Ectodermal cell (in vitro differentiated cells): ENCODE data around the gene RAB30.

Experiments
- H3K27ac ChIP-seq: 2 replicates; pipeline ENCODE4 v1.7.0; 2013; ENCODE audit warnings: mild to moderate bottlenecking, low read depth, low read length; ENCODE audit not compliant: insufficient read depth, poor library complexity, severe bottlenecking
- H3K27me3 ChIP-seq: 2 replicates; pipeline ENCODE4 v1.7.0; 2013; ENCODE audit warnings: mild to moderate bottlenecking, low read length; ENCODE audit not compliant: insufficient read depth, control insufficient read depth, poor library complexity, severe bottlenecking
- H3K36me3 ChIP-seq: one replicate; pipeline ENCODE4 v1.7.0; 2013; ENCODE audit warnings: low read length; ENCODE audit not compliant: control insufficient read depth, insufficient read depth
- H3K4me1 ChIP-seq: one replicate; pipeline ENCODE4 v1.7.0; 2013; ENCODE audit warnings: low read length; ENCODE audit not compliant: control insufficient read depth, insufficient read depth
- H3K4me3 ChIP-seq: 2 replicates; pipeline ENCODE4 v1.7.0; 2013; ENCODE audit warnings: low read depth, low read length, control low read depth; ENCODE audit not compliant: insufficient read depth
- H3K9me3 ChIP-seq: 2 replicates; pipeline ENCODE4 v1.7.0; 2013; ENCODE audit warnings: mild to moderate bottlenecking, low read length, moderate library complexity; ENCODE audit not compliant: control insufficient read depth
- WGBS, 2 experiments: methylation state at CpG; one replicate each; pipeline ENCODE4 v1.1.7; 2013; ENCODE audit warnings: missing lambda C conversion rate in 2 of 2; 5-methylcytosine and 5-hydroxymethylcytosine counted together

RAB30 gene

DNA sequence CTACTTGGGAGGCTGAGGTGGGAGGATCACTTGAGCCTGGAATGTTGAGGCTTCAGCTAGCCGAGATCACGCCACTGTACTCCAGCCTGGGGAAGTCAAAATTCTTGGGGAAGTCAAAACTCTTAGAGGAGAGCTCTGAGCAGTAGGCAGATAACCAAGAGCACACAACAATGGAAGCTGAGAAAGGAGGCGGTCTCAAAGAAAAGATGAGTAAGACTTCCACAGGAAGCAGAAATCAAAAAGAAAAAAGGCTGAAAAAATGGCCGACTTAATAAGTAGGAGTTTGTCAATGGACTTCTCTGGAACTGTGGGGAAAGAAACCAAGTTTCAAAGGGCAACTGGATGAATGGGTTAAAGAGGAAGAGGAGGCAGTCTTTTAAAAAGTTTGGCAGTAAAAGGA is 32.1 kb downstream of the RAB30 start:
- WGBS, 2 experiments: 89 to 93% methylated on average over 4 of the region's 4 CpGs
- no peak overlapping the region for H3K4me3 ChIP-seq
- no peaks in the 10 kb centered on the region for H3K36me3 ChIP-seq
- no peaks in the 10 kb centered on the region for H3K9me3 ChIP-seq
- H3K4me1 ChIP-seq: peaks cover 2% of the 10 kb centered on the region
- H3K27ac ChIP-seq: no peak overlapping the region
- no peaks in the 10 kb centered on the region for H3K27me3 ChIP-seq

DNA sequence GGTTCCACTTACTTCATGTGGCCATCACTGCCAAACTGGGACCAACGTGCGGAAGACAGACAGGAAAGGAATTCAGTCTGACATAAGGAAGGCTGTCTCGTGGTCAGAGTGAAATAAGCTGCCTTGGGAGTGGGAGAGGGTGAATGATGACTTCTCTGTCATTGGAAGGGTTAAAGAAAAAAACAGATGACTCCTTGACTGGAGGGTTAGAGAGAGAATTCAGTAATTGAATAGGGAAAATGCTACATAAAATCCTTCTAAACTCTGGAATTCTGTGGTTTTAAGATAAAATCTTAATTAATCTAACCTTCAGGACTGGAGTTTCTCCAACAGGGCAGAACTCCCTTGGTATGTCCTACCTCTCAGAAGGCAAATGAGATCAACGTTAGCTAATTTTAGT is 33.8 kb downstream of the RAB30 start:
- Histone ChIP-seq H3K36me3 (no peaks in the 10 kb centered on the region), H3K27me3 (no peaks in the 10 kb centered on the region), H3K27ac (no peak overlapping the region), H3K4me3 (no peak overlapping the region), H3K4me1 (peaks cover 6% of the 10 kb centered on the region), H3K9me3 (no peaks in the 10 kb centered on the region)
- 89 to 90% methylated on average over 4 of the region's 4 CpGs for WGBS, 2 experiments

- Histone ChIP-seq H3K27me3 (no peaks in the 10 kb centered on the region), H3K9me3 (no peaks in the 10 kb centered on the region), H3K36me3 (no peaks in the 10 kb centered on the region), H3K4me3 (no peak overlapping the region), H3K27ac (no peak overlapping the region), H3K4me1 (peaks cover 6% of the 10 kb centered on the region)
- WGBS, 2 experiments: 92 to 94% methylated on average over 5 of the region's 5 CpGs
Measured at GRCh38 chr11:83036701-83037100, 35.0 kb downstream of the RAB30 start.

- Histone ChIP-seq H3K27me3 (no peaks in the 10 kb centered on the region), H3K27ac (no peak overlapping the region), H3K9me3 (no peaks in the 10 kb centered on the region), H3K36me3 (no peaks in the 10 kb centered on the region), H3K4me3 (no peak overlapping the region), H3K4me1 (peaks cover 6% of the 10 kb centered on the region)
- 85 to 90% methylated on average over 6 of the region's 6 CpGs for WGBS, 2 experiments
Measured at GRCh38 chr11:83035070-83035854, 36.4 kb downstream of the RAB30 start.

DNA sequence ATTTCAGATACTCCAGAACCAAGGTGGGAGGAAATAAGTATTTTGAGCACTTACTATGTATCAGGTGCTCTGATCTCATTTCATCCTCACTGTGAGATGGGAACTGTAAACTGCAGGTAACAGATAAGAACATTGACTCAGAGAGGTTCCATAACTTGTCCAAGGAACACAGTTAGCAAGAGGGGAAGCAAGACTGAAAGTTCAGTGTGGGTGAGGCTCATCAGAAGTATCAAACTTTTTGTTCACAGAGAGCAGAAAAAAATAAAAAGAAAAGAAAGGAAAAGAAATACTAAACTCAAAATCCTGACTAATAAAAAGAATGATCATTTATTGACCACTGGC is 37.1 kb downstream of the RAB30 start:
- H3K36me3 ChIP-seq: no peaks in the 10 kb centered on the region
- H3K27ac ChIP-seq: no peak overlapping the region
- no peaks in the 10 kb centered on the region for H3K9me3 ChIP-seq
- no peaks in the 10 kb centered on the region for H3K27me3 ChIP-seq
- H3K4me1 ChIP-seq: peaks cover 6% of the 10 kb centered on the region
- H3K4me3 ChIP-seq: no peak overlapping the region

DNA sequence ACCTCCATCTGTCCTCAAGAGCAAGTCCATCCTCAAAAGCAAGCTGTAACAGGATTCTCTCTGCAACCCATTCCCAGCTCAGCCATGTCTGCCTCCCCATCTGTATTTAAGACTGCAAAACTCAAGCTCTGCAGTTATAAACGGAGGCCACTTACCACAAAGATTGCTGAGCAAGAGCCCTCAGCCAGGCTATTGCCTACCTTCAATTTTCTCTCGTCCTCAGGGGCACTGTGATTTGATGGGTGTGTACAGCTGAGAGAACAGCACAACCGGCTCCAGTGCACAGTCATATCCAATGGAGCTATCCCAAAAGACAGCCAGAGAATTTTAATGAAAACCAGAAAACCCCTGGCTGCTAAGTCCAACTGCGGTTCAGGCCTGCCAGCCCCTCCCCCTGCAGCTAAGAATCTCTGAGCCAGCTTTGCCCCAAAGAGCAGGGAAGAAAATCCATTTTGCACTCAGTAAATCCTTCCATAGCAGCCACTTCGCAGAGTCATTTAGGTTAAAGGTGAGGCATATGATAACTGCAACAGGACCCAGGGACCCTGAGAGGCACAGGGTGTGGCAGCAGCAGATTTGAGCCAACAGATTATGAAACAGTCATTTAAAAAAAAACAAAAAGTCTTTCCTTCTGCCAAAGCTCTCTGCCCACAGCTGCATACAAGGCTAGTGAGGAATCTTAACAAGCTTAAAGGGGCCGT is 37.6 kb downstream of the RAB30 start:
- Histone ChIP-seq H3K27ac (no peak overlapping the region), H3K9me3 (no peaks in the 10 kb centered on the region), H3K4me1 (peaks cover 6% of the 10 kb centered on the region), H3K27me3 (no peaks in the 10 kb centered on the region), H3K4me3 (no peak overlapping the region), H3K36me3 (no peaks in the 10 kb centered on the region)
- WGBS, 2 experiments: 66 to 67% methylated on average over 6 of the region's 6 CpGs

GRCh38 chr11:83033371-83033770 is 38.3 kb downstream of the RAB30 start:
- H3K4me1 ChIP-seq: peaks cover 6% of the 10 kb centered on the region
- H3K27ac ChIP-seq: no peak overlapping the region
- 90 to 92% methylated on average over 1 of the region's 1 CpG for WGBS, 2 experiments
- no peaks in the 10 kb centered on the region for H3K36me3 ChIP-seq
- H3K4me3 ChIP-seq: no peak overlapping the region
- H3K9me3 ChIP-seq: no peaks in the 10 kb centered on the region
- no peaks in the 10 kb centered on the region for H3K27me3 ChIP-seq

DNA sequence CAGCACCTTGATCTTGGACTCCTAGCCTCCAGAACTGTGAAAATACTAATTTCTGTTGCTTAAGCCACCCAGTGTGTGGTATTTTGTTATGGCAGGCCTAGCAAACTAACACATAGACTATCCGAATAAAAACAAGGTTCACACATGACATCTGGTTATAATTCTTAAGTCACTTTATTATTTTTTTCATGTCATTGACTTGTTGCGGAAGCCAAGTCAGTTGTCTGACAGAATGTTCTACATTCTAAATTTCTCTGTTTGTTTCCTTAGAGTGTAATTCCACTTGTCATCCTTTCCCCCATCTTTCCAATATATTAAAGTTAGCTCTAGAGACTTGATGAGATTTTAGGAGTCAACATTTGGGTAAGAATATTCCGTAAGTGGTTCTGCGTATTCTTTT is 40.6 kb downstream of the RAB30 start:
- H3K36me3 ChIP-seq: no peaks in the 10 kb centered on the region
- no peaks in the 10 kb centered on the region for H3K27me3 ChIP-seq
- no peak overlapping the region for H3K4me3 ChIP-seq
- H3K27ac ChIP-seq: no peak overlapping the region
- H3K4me1 ChIP-seq: peaks cover 6% of the 10 kb centered on the region
- WGBS, 2 experiments: 89 to 96% methylated on average over 3 to 4 of the region's 4 CpGs
- no peaks in the 10 kb centered on the region for H3K9me3 ChIP-seq

- no peaks in the 10 kb centered on the region for H3K36me3 ChIP-seq
- 80 to 90% methylated on average over 1 to 2 of the region's 2 CpGs for WGBS, 2 experiments
- no peaks in the 10 kb centered on the region for H3K9me3 ChIP-seq
- H3K27me3 ChIP-seq: no peaks in the 10 kb centered on the region
- peaks cover 7% of the 10 kb centered on the region for H3K4me1 ChIP-seq
- H3K4me3 ChIP-seq: no peak overlapping the region
- no peak overlapping the region for H3K27ac ChIP-seq
Measured at GRCh38 chr11:83027794-83028193, 43.9 kb downstream of the RAB30 start.

GRCh38 chr11:83027289-83027688 is 44.4 kb downstream of the RAB30 start:
- H3K4me1 ChIP-seq: peaks cover 7% of the 10 kb centered on the region
- H3K4me3 ChIP-seq: no peak overlapping the region
- no peaks in the 10 kb centered on the region for H3K9me3 ChIP-seq
- no peaks in the 10 kb centered on the region for H3K36me3 ChIP-seq
- 88 to 91% methylated on average over 5 of the region's 5 CpGs for WGBS, 2 experiments
- H3K27me3 ChIP-seq: no peaks in the 10 kb centered on the region
- H3K27ac ChIP-seq: no peak overlapping the region
